GM21576 (cell line): Measurements from ENCODE around the gene FNBP1L.

Source experiments
- ATAC-seq: cut with Tn5 transposase; IDR thresholded peaks from one replicate; pipeline ENCODE4 v1.9.1; 2021; ENCODE audit warnings: mild to moderate bottlenecking, moderate library complexity; ENCODE audit not compliant: unreplicated experiment

The FNBP1L gene

DNA sequence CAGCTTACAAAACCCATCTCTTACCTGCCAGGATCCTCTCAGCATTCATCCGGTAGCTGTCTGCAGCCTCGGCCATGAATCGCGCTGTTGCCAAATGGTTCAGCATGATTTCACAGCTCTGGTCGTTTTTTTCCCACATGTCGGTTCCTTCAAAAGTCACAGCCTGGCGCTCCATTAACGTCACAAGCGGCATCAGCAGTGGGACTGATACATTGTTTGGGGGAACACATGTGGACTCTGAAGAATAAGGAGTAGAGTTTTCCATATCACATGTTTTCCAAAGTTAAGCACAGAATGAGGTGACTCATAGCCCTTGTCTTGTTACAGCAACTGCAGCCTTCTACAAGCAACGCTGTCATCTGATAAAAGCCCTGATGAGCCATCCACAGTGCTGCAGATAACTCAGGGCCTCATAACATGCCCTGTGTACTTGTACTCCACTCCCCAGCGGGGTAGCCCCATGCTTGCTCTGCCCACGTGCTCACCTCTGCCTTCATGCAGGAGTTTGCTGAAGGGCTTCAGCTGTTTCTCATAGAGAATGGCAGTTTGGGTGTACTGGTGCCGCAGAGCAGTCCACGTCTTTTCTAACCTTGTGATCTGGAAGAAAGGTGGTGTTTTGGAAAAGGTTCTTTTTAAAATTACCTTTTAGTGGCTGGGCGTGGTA is 119.5 kb downstream of the FNBP1L start:
- no peak for ATAC-seq

- ATAC-seq, result no peak
These were observed 121.6 kb downstream of the FNBP1L start for GRCh38 chr1:93569489-93569888.

GRCh38 chr1:93571623-93572310 is 123.8 kb downstream of the FNBP1L start:
- ATAC-seq, result no peak

DNA sequence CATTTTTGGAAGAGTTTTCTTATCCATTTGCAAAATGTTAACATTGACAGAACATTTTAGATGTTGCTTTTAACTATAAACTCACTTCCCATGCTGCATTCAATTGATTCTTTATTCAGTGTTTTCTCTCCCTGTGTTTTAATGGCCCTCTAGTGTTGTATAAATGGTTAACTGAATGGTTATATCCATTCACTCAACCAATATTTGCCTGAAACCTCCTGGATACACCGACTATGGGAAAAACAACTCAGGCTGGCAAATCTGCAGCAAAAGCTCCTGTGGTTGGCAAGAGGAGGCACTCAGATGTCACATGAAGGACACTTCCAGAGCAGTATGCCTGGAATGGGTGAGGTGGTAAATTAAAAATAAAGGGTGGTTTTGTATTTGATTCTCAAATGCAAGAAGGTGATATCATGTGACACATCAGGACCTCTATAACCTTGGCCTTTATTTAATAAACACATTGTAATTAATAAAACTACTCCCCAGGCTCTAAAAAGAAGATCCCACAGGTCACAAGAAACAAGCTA is 126.1 kb downstream of the FNBP1L start:
- no peak for ATAC-seq

DNA sequence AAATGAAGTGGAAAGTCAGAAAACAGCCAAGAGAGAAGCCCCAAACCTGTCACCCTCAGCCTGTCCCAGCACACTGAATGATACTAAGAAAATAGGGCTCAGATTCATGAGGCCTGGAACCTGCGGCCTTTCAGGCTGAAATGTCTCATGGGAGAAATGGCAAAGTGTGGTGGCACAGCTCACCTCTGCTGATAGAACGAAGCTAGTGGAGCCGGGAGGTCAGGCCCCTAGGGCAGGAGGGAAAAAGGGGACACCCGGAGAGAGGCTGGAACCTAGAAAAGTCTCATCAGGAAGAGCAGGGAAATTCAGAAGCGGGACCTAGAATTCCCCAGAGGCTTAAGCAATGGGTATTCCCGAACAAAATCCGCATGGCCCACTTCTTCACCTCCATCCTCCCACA is 126.6 kb downstream of the FNBP1L start:
- ATAC-seq, result no peak

DNA sequence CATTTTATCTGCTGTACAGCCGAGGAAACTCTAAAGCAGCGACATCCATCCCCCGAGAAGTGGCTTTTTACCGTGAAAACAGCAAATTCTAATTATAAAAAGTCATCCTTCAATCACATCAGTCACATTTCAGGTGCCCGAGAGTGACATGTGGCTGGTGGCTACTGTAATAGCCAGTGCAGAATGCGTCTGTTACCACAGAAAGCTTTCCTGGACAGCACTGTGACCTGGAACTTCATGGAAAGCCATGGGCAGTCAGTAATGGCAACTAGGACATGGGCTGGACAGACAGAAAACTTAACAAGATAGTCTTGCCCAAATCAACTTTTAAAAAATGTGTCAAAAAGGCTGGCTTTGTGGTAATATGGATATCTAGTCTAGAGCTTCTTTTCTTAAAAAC is 127.1 kb downstream of the FNBP1L start:
- ATAC-seq, result no peak

DNA sequence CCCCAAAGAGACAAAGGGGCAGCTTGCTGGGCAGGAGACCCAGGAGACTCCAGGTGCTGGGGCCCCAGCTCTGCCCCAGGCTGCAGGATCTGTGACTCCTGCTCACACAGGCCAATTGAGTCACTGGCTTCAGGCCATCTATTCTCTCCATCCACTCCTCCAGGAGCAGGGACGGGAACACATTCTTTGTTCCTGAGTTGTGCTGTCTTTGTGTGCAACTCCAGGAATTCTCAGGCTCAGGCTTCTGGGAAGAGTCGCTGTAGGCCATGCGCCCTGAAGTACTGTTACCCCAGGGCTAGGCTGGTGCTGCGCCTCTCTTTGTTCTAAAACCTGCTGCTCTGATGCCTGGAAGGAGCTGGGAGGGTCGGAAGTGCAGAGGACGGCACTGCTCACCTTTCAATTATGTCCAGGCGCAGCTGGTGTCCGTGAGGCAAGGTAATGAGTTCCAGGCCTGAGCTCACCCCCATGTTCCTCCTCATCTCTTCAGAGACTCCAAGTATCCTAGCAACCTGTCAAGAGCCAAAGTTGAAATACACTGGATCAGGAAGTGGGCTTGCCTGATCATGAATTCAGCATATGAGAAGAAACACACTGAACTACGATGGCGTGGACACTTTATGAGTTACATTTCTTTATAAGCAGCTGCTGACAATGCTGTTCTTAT is 127.8 kb downstream of the FNBP1L start:
- no peak for ATAC-seq

DNA sequence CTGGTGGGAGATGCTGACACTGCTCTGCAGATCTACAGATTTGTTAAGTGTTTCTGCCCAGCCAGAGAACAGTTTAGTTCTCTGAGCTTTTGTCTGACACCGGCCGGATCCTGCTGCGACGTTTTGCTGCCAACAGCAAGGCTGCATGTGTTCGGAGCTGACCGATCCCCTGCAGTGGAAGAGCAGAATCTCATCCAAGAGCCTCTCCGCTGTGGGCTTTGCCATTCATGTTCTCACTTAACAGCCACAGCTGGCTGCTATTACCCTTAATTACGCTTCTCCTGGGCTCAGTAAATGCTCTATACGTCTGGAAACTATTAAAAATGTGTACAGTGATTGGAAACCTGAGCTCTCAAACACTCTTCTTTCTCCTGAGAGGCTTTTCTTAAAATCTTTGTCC is 128.4 kb downstream of the FNBP1L start:
- ATAC-seq, result no peak

GRCh38 chr1:93576746-93577145 is 128.8 kb downstream of the FNBP1L start:
- ATAC-seq, result no peak

- ATAC-seq, result no peak
These were observed 129.9 kb downstream of the FNBP1L start for GRCh38 chr1:93577536-93578432.

DNA sequence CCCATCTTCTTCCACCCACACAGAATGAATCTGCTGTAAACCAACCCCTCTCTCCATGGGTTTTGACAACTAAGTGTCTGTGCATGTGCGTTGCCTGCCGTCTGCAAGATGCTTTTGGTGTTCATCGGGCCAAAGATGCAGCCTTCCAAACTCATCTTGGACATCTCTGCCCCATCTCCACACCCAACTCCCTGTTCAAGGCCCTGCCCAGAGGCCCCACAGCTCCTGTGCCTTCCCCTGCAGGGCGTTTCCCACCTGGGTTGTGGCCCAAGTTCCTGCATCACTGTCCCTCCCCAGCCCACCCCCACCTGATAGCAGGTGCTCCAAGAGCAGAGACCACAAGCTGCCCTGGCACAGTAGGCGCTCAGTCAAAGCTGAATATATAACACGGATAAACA is 130.5 kb downstream of the FNBP1L start:
- no peak for ATAC-seq

- ATAC-seq, result no peak
These were observed 131.2 kb downstream of the FNBP1L start for GRCh38 chr1:93578911-93579825.

DNA sequence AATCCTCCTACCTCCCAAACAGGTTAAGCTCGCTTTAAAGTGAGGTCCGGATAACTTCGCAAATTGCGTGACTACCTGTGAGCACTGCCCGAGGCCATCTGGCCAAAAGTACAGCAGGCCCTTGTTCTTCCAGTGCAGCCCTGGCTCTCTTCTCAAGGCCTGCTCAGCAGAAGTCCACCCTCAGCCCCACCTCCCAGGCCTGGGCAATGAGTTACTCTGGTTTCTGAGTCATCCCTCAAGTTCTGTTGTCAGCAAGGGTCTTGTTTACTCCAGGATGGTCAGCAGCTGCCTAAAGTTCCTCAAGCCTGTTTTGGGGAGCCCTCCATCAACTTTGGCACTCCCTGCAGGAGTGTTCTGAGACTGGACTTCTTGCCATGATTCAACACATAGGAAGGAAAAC is 132.0 kb downstream of the FNBP1L start:
- ATAC-seq, result no peak

- no peak for ATAC-seq
These were observed 134.3 kb downstream of the FNBP1L start for GRCh38 chr1:93581917-93582850.

GRCh38 chr1:93584261-93585003 is 136.5 kb downstream of the FNBP1L start:
- ATAC-seq, result no peak

DNA sequence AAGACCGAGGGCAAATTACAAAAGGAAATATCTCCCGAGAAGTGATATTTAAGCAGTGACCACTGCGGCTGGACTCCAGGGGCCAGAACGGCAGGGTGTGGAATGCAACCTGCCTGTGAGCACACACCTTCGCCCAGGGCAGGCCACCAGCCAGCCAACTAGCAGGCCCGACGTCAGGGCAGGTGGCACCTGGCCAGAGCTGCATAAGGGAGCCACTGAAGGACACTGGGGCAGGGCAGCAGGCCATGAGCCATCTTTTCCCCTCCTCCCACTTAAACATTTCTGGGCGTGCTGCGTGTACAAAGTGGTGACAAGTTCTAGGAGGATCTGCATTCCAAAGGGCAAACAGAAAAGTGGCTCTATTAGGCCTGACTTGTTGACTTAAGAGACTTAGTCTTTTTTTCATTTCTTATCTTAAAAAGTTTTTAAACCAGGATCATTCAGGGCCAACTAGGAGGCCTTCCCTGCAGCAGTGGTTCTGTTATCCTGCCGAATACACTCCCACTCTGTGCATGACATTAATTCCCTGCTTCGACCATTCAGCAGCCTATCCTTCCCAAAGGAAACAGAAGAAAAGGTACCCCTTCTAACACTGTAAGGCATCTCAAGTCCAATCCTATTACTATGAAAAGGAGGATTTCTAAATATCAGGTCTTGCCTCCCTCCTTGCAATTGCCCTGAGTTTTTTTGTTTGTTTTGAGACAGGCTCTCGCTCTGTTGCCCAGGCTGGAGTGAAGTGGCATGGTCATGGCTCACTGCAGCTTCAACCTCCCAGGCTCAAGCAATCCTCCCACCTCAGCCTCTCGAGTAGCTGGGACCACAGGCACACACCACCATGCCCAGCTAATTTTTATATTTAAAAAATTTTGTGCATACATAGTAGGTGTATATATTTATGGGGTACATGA is 137.4 kb downstream of the FNBP1L start:
- ATAC-seq, result no peak

DNA sequence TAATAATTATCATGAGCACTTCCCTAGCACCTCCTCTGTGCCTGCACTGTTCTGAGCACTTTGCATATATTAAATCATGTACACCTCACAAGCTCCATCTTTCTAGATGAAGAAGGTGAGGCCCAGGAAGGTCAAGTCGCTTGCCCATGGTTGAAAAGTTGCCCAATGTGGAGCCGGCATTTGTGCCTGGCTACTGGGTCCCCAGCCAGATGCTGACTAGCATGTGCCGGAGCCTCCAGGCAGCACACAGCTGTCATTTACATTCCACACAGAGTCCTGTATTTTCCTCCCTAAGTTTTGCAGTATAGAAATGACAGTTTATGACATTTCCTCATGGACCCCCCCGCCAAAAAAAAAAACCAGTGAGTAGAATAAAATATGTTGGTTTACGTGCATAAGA is 139.4 kb downstream of the FNBP1L start:
- ATAC-seq, result no peak
